ENCODE measurements around the gene LRCH4.

DNA sequence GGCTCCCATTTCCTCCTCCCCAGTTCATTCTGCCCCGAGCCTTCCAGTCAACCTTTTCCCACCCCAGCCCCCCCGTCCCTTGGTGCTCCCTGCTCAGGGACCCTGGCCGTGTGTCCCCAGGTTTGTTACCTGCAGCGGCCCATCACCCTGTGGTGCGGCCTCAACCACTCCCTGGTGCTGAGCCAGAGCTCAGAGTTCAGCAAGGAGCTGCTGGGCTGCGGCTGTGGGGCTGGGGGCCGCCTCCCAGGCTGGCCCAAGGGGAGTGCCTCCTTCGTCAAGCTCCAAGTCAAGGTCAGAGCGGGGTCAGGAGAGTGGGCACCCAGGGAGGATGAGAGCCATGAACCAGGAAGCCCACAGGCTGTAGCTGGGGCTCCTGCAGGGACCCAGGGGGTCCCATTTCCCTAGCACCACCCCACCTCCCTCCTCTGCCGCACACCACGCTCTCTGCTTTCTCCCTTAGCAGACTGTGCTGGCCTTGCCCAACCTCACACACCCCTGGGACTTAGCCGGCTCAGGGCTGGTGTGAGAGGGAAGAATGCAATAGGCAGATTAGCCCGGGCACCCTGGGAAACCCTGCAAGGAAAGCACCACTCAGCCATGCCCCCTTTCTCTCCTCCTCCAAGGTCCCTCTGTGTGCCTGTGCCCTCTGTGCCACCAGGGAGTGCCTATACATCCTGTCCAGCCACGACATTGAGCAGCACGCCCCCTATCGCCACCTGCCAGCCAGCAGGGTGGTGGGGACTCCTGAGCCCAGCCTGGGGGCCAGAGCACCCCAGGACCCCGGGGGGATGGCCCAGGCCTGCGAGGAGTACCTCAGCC is 14.2 kb upstream of the LRCH4 start:
- TF ChIP-seq, protein P1, sequence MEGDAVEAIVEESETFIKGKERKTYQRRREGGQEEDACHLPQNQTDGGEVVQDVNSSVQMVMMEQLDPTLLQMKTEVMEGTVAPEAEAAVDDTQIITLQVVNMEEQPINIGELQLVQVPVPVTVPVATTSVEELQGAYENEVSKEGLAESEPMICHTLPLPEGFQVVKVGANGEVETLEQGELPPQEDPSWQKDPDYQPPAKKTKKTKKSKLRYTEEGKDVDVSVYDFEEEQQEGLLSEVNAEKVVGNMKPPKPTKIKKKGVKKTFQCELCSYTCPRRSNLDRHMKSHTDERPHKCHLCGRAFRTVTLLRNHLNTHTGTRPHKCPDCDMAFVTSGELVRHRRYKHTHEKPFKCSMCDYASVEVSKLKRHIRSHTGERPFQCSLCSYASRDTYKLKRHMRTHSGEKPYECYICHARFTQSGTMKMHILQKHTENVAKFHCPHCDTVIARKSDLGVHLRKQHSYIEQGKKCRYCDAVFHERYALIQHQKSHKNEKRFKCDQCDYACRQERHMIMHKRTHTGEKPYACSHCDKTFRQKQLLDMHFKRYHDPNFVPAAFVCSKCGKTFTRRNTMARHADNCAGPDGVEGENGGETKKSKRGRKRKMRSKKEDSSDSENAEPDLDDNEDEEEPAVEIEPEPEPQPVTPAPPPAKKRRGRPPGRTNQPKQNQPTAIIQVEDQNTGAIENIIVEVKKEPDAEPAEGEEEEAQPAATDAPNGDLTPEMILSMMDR (IDR thresholded peaks at IDR 0.05) = no peak
- no peak for TF ChIP-seq POLR2A (IDR thresholded peaks at IDR 0.05)

All from heart left ventricle (tissue), 13 donors.